Heart left ventricle (tissue), 16 donors: Measurements from ENCODE around the gene IPO5. TPM values are rescaled to one million over a fixed set of nuclear protein-coding genes. Genes with fewer than 3 reads are reported as not detected.
"Not testable (repeated sequence)": the region's sequence is repeated elsewhere in the genome, so short reads cannot be mapped to it uniquely, and the experiment has no call there.

Experiments used
- ATAC-seq, 4 donors: fragments of 200-7000 bp; cut with Tn5 transposase; one replicate each; pipeline ENCODE4 v1.9.1; 2020 to 2022; ENCODE audit warnings: moderate library complexity in 4 of 4, mild to moderate bottlenecking in 3 of 4, moderate number of reproducible peaks in 1 of 4
- DNase-seq, 5 donors: peaks; one replicate each; pipeline ENCODE4 v3.0.0-alpha.2; 2020
- H3K27ac ChIP-seq, 12 donors: fragments of 200-600 bp; sonication (generic) in 4 of 12; one replicate each; pipeline versions ENCODE4 v1.5.0 to v1.8.0; 2016 to 2022; ENCODE audit warnings: mild to moderate bottlenecking in 2 of 12
- H3K27me3 ChIP-seq, 9 donors: fragments of 200-600 bp; sonication (generic) in 2 of 9; one replicate each; pipeline versions ENCODE4 v1.5.1 to v1.8.0; 2016 to 2022; ENCODE audit warnings: mild to moderate bottlenecking in 3 of 9
- H3K36me3 ChIP-seq, 9 donors: fragments of 200-600 bp; sonication (generic) in 2 of 9; one replicate each; pipeline versions ENCODE4 v1.5.0 to v1.8.0; 2018 to 2022; ENCODE audit warnings: mild to moderate bottlenecking in 2 of 9
- H3K4me1 ChIP-seq, 12 donors: fragments of 200-600 bp; sonication (generic) in 4 of 12; one replicate each; pipeline versions ENCODE4 v1.5.0 to v1.8.0; 2016 to 2022; ENCODE audit warnings: mild to moderate bottlenecking in 3 of 12
- H3K4me3 ChIP-seq, 12 donors: fragments of 200-600 bp; sonication (generic) in 4 of 12; one replicate each; pipeline versions ENCODE4 v1.5.0 to v1.8.0; 2017 to 2022; ENCODE audit warnings: mild to moderate bottlenecking in 9 of 12, moderate library complexity in 4 of 12
- H3K9me3 ChIP-seq, 12 donors: fragments of 200-600 bp; sonication (generic) in 4 of 12; one replicate each; pipeline versions ENCODE4 v1.5.0 to v1.8.0; 2016 to 2022; ENCODE audit warnings: mild to moderate bottlenecking in 1 of 12
- CTCF ChIP-seq, 12 donors: fragments of 200-600 bp; sonication (generic) in 4 of 12; IDR thresholded peaks; one replicate each; pipeline versions ENCODE4 v1.5.0 to v1.8.0; 2018 to 2022; ENCODE audit warnings: antibody characterized with exemption in 12 of 12, mild to moderate bottlenecking in 5 of 12
- POLR2A ChIP-seq, 2 donors: fragments of 450-650 bp; IDR thresholded peaks; one replicate each; pipeline ENCODE4 v1.6.1; 2017; ENCODE audit warnings: antibody characterized with exemption in 2 of 2, mild to moderate bottlenecking in 2 of 2, moderate library complexity in 2 of 2
- WGBS, 4 donors: extraction: QIAGEN DNeasy Blood & Tissue Kit in 2 of 4; methylation state at CpG; one replicate each; pipeline versions ENCODE4 v1.1.5 to v1.1.7; 2013 to 2018; 5-methylcytosine and 5-hydroxymethylcytosine counted together
- intact Hi-C, 10 donors: fragments of 100-400 bp; cut with DNase I; formaldehyde crosslinking; loops; one replicate each; pipeline versions ENCODE4 v1.11.1 to v1.14.2; 2022
- polyA plus RNA-seq, 2 donors: library from polyadenylated mRNA; stranded (reverse); fragments of 200-250 nt; gene quantifications; one replicate each; pipeline ENCODE4 v1.2.3, GENCODE V29; 2013
- total RNA-seq, 9 donors: library from RNA; depleted of rRNA in 2 of 9; stranded (reverse); fragments of >200 nt in 2 of 9; fragmentation: NEBNext Ultra II Directional in 3 of 9; extraction: Animal tissue kit (Norgen Biotek cat#: 25700) in 3 of 9; gene quantifications; one replicate each; pipeline versions ENCODE4 v1.1.0 to v1.2.4, GENCODE V29; 2016 to 2023
- donor health status: ischemic (EF 13 %, LVEDD 7.1; RV severe dilation, severe dysfunction).
- donor health status: healthy with polysubstance abuse.
- donor health status: DM: no; HTN: yes; CAD: no.
- donor health status: DM: no; HTN: no; CAD: no.
- donor health status: ischemic (EF 25% LVEDD 6.9; RV normal size, moderate dysfunction).
- donor health status: ischemic (EF 25% LVEDD 5.7; RV mildly dilated, moderate dysfunction).
- donor health status: healthy.
- donor health status: DM: yes; HTN: yes; CAD: no.
- donor health status: ischemic (EF 35%, LVEDD 5.7; RV mildly dilated, moderate dysfunction).
- donor health status: nonischemic (EF 11% LVEDD 7.7; RV severe dilation, severe dysfunction).
- donor health status: DM: yes; HTN: yes; CAD: no.
- donor health status: PGD.
- donor health status: ischemic (EF 29% LVEDD 5.4; RV normal size, mild dysfunction).
- donor health status: nonischemic (EF 23%, LVEDD 6.1; RV moderate dilation, normal function).

Gene IPO5
- total and polyA plus RNA-seq, 11 donors: 18.4 to 219 (median 111) TPM

GRCh38 chr13:98004107-98004506 is 50.6 kb downstream of the IPO5 start:
- intact Hi-C loops: no loop called here
- ATAC-seq (no peak), DNase-seq (no peak)
- no peaks in the 10 kb centered on the region for H3K4me1 ChIP-seq
- TF ChIP-seq POLR2A (IDR thresholded peaks at IDR 0.05) (no peak), CTCF (IDR thresholded peaks at IDR 0.05) (no peak)
- no peaks in the 10 kb centered on the region for H3K9me3 ChIP-seq
- no peaks in the 10 kb centered on the region for H3K27me3 ChIP-seq
- peaks cover 4 to 100% (median 100%) of the 10 kb centered on the region in 9 donors for H3K36me3 ChIP-seq
- H3K4me3 ChIP-seq: no peak overlapping the region
- no peak overlapping the region for H3K27ac ChIP-seq
- WGBS, 4 donors: 69 to 77% (median 73%) methylated on average over 3 of the region's 3 CpGs

GRCh38 chr13:98004997-98005396 is 51.5 kb downstream of the IPO5 start:
- H3K9me3 ChIP-seq, H3K27ac ChIP-seq, H3K4me1 ChIP-seq, H3K27me3 ChIP-seq, intact Hi-C loops, H3K4me3 ChIP-seq: not testable (repeated sequence)
- peak in 1 of 4 donors; percentile 43 for ATAC-seq
- DNase-seq: peak in 1 of 5 donors; percentile 31
- 90 to 97% (median 95%) methylated on average over 8 of the region's 8 CpGs for WGBS, 4 donors
- H3K36me3 ChIP-seq: peaks cover 4 to 100% (median 100%) of the 10 kb centered on the region in 9 donors

GRCh38 chr13:98007001-98007400 is 53.5 kb downstream of the IPO5 start:
- TF ChIP-seq POLR2A (IDR thresholded peaks at IDR 0.05) (no peak), CTCF (IDR thresholded peaks at IDR 0.05) (no peak)
- no peaks in the 10 kb centered on the region for H3K9me3 ChIP-seq
- no peak for ATAC-seq
- H3K4me1 ChIP-seq: no peaks in the 10 kb centered on the region
- H3K4me3 ChIP-seq: no peak overlapping the region
- H3K27ac ChIP-seq: no peak overlapping the region
- no peak for DNase-seq
- H3K27me3 ChIP-seq: no peaks in the 10 kb centered on the region
- intact Hi-C loops: no loop called here
- 92 to 97% (median 94%) methylated on average over 5 of the region's 5 CpGs for WGBS, 4 donors
- H3K36me3 ChIP-seq: peaks cover 0 to 100% (median 99%) of the 10 kb centered on the region in 9 donors

- intact Hi-C loops: no loop called here
- Histone ChIP-seq H3K9me3 (no peaks in the 10 kb centered on the region), H3K27ac (no peak overlapping the region), H3K27me3 (no peaks in the 10 kb centered on the region), H3K4me1 (no peaks in the 10 kb centered on the region), H3K36me3 (peaks cover 0 to 100% (median 93%) of the 10 kb centered on the region in 9 donors), H3K4me3 (no peak overlapping the region)
- DNase-seq: no peak
- whole genome bisulfite sequencing, 4 donors: 93 to 95% (median 94%) methylated on average over 9 of the region's 9 CpGs
- no peak for ATAC-seq
- TF ChIP-seq POLR2A (IDR thresholded peaks at IDR 0.05) (no peak), CTCF (IDR thresholded peaks at IDR 0.05) (no peak)
Measured at GRCh38 chr13:98013241-98013640, 59.8 kb downstream of the IPO5 start.

- ATAC-seq: peak in 1 of 4 donors; percentile 39
- Histone ChIP-seq H3K27me3 (no peaks in the 10 kb centered on the region), H3K27ac (no peak overlapping the region), H3K36me3 (peaks cover 0 to 100% (median 93%) of the 10 kb centered on the region in 9 donors), H3K9me3 (no peaks in the 10 kb centered on the region), H3K4me3 (no peak overlapping the region), H3K4me1 (no peaks in the 10 kb centered on the region)
- no peak for DNase-seq
- intact Hi-C loops: no loop called here
- TF ChIP-seq CTCF (IDR thresholded peaks at IDR 0.05): no peak
- TF ChIP-seq POLR2A (IDR thresholded peaks at IDR 0.05): no peak
Measured at GRCh38 chr13:98014766-98015165, 61.3 kb downstream of the IPO5 start.
